WTC11 (cell line): Measurements from ENCODE around the gene C1orf159.
"Not testable (repeated sequence)": the region's sequence is repeated elsewhere in the genome, so short reads cannot be mapped to it uniquely, and the experiment has no call there.

Experiments used
- CTCF ChIP-seq: fragments of 200-600 bp; IDR thresholded peaks from 2 replicates; pipeline ENCODE4 v1.8.0; 2022; ENCODE audit warnings: antibody characterized with exemption
- ZNF317 ChIP-seq: sonication (generic); formaldehyde crosslinking; IDR thresholded peaks from 2 replicates; pipeline ENCODE4 v1.8.1; 2023; ENCODE audit warnings: low read depth, mild to moderate bottlenecking, moderate library complexity, missing genetic modification reagents, borderline replicate concordance
- TF ChIP-seq, protein P1 (sequence below): sonication (generic); formaldehyde crosslinking; IDR thresholded peaks from 2 replicates; pipeline ENCODE4 v1.8.0; 2023; ENCODE audit warnings: missing genetic modification reagents

- TF ChIP-seq CTCF; ZNF317 (CRISPR knock-in tag): not testable (repeated sequence)
- TF ChIP-seq, protein P1, sequence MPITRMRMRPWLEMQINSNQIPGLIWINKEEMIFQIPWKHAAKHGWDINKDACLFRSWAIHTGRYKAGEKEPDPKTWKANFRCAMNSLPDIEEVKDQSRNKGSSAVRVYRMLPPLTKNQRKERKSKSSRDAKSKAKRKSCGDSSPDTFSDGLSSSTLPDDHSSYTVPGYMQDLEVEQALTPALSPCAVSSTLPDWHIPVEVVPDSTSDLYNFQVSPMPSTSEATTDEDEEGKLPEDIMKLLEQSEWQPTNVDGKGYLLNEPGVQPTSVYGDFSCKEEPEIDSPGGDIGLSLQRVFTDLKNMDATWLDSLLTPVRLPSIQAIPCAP, result not testable (repeated sequence)
These were observed 26.5 kb upstream of the C1orf159 start for GRCh38 chr1:1142352-1142751.
